Left lobe of liver (tissue), 2 donors: ENCODE data around the gene EPSTI1. TPM values are rescaled to one million over a fixed set of nuclear protein-coding genes. Genes with fewer than 3 reads are reported as not detected.
A peak's percentile ranks its signal among the peaks of the same experiment; 100 is the strongest.

Experiments
- ATAC-seq: fragments of 200-7000 bp; cut with Tn5 transposase; one replicate; pipeline ENCODE4 v1.9.1; 2020; ENCODE audit warnings: mild to moderate bottlenecking, moderate library complexity
- DNase-seq: peaks from one replicate; pipeline ENCODE4 v3.0.0-alpha.2; 2020; ENCODE audit warnings: low spot score
- total RNA-seq: library from RNA; stranded (reverse); gene quantifications from one replicate; pipeline ENCODE4 v1.2.1, GENCODE V29; 2021
- donor health status: DM: no; HTN: no; CAD: no; lungs with moderate emphysema.
- donor health status: DM: no; HTN: yes; CAD: no.

EPSTI1 gene
- total RNA-seq, 1 donor from 2014 or later: 2.1 TPM

- DNase-seq: no peak
Measured at GRCh38 chr13:42976066-42976465, 16.0 kb downstream of the EPSTI1 start.

GRCh38 chr13:42973581-42973980 lies 18.5 kb downstream of the EPSTI1 start:
- ATAC-seq (no peak), DNase-seq (no peak)

More at GRCh38 chr13:42976066-42976465, 16.0 kb downstream of the EPSTI1 start:
- ATAC-seq: no peak

- ATAC-seq (no peak), DNase-seq (no peak)
Measured at GRCh38 chr13:42971691-42972347, 20.2 kb downstream of the EPSTI1 start.

- no peak for DNase-seq
- ATAC-seq: peak; percentile 76
Measured at GRCh38 chr13:42970824-42971690, 21.0 kb downstream of the EPSTI1 start.

- ATAC-seq: peak; percentile 97
Measured at GRCh38 chr13:42969565-42970172, 22.4 kb downstream of the EPSTI1 start.

GRCh38 chr13:42968906-42969305 lies 23.1 kb downstream of the EPSTI1 start:
- ATAC-seq (no peak), DNase-seq (no peak)

More at GRCh38 chr13:42969565-42970172, 22.4 kb downstream of the EPSTI1 start:
- peak; percentile 81 for DNase-seq

- peak; percentile 52 for ATAC-seq
Measured at GRCh38 chr13:42967660-42968059, 24.4 kb downstream of the EPSTI1 start.

GRCh38 chr13:42965281-42965680 lies 26.8 kb downstream of the EPSTI1 start:
- ATAC-seq (no peak), DNase-seq (no peak)

More at GRCh38 chr13:42967660-42968059, 24.4 kb downstream of the EPSTI1 start:
- no peak for DNase-seq

GRCh38 chr13:42964761-42965161 lies 27.3 kb downstream of the EPSTI1 start:
- no peak for DNase-seq

GRCh38 chr13:42959615-42960014 lies 32.4 kb downstream of the EPSTI1 start:
- DNase-seq (no peak), ATAC-seq (no peak)

More at GRCh38 chr13:42964761-42965161, 27.3 kb downstream of the EPSTI1 start:
- no peak for ATAC-seq

GRCh38 chr13:42957881-42958280 lies 34.2 kb downstream of the EPSTI1 start:
- ATAC-seq (no peak), DNase-seq (no peak)

GRCh38 chr13:42950181-42950580 lies 41.9 kb downstream of the EPSTI1 start:
- no peak for ATAC-seq

GRCh38 chr13:42947925-42948324 lies 44.1 kb downstream of the EPSTI1 start:
- no peak for ATAC-seq
- DNase-seq: no peak

More at GRCh38 chr13:42950181-42950580, 41.9 kb downstream of the EPSTI1 start:
- no peak for DNase-seq

GRCh38 chr13:42946927-42947326 lies 45.1 kb downstream of the EPSTI1 start:
- DNase-seq (no peak), ATAC-seq (no peak)

- DNase-seq (no peak), ATAC-seq (no peak)
Measured at GRCh38 chr13:42929886-42930535, 62.0 kb downstream of the EPSTI1 start.

GRCh38 chr13:42926555-42926954 lies 65.5 kb downstream of the EPSTI1 start:
- DNase-seq: no peak
- ATAC-seq: no peak

GRCh38 chr13:42926043-42926442 lies 66.0 kb downstream of the EPSTI1 start:
- no peak for ATAC-seq
- DNase-seq: no peak

- no peak for ATAC-seq
- DNase-seq: no peak
Measured at GRCh38 chr13:42925626-42926025, 66.4 kb downstream of the EPSTI1 start.

- ATAC-seq (peak; percentile 48), DNase-seq (no peak)
Measured at GRCh38 chr13:42924344-42924743, 67.7 kb downstream of the EPSTI1 start.

- DNase-seq: no peak
- no peak for ATAC-seq
Measured at GRCh38 chr13:42907745-42908144, 84.3 kb downstream of the EPSTI1 start.

GRCh38 chr13:42906257-42906656 lies 85.8 kb downstream of the EPSTI1 start:
- no peak for ATAC-seq
- DNase-seq: no peak
